ENCODE data around the gene RNF19B. TPM values are rescaled to one million over a fixed set of nuclear protein-coding genes. Genes with fewer than 3 reads are reported as not detected.
A peak's percentile ranks its signal among the peaks of the same experiment; 100 is the strongest.

The RNF19B gene
- total RNA-seq, 2 experiments from 2014 or later = 33.4 to 37.4 TPM

GRCh38 chr1:32925403-32926162, 39.0 kb downstream of the RNF19B start:
- DNase-seq = peak in 6 of 14 experiments; percentile 8 to 56 (median 21)
- Mint-ChIP-seq H3K9me3 (no peaks in the 10 kb centered on the region), H3K4me3 (peak overlapping the region; percentile 68), H3K36me3 (ENCODE audit: low read depth) (no peaks in the 10 kb centered on the region), H3K27ac (no peak overlapping the region), H3K4me1 (ENCODE audit: low read depth) (peaks cover 23% of the 10 kb centered on the region), H3K27me3 (peaks cover 61% of the 10 kb centered on the region)
- H3K36me3 ChIP-seq (ENCODE audit: insufficient read depth, low read length) = no peaks in the 10 kb centered on the region
- H3K4me3 ChIP-seq (ENCODE audit: low read length) = no peak overlapping the region
- H3K27me3 ChIP-seq (ENCODE audit: control insufficient read depth in 1 of 2, insufficient read depth in 2 of 2, low read length in 2 of 2) = peaks cover 40 to 50% of the 10 kb centered on the region in 2 experiments
- ChIA-PET POLR2A (no interaction called here), CTCF (interaction anchor here (0.9 to 1.7 kb wide), 3 partner anchors 8 to 81 kb away, joined by 3 read pairs; partner anchors contain the start of gene RNF19B)
- H3K9me3 ChIP-seq (ENCODE audit: control insufficient read depth in 1 of 2, insufficient read depth in 1 of 2, low read length in 2 of 2) = peaks cover 0 to 7% of the 10 kb centered on the region in 2 experiments
- H3K4me1 ChIP-seq (ENCODE audit: insufficient read depth, low read length) = peaks cover 22% of the 10 kb centered on the region
- TF ChIP-seq, protein P1, sequence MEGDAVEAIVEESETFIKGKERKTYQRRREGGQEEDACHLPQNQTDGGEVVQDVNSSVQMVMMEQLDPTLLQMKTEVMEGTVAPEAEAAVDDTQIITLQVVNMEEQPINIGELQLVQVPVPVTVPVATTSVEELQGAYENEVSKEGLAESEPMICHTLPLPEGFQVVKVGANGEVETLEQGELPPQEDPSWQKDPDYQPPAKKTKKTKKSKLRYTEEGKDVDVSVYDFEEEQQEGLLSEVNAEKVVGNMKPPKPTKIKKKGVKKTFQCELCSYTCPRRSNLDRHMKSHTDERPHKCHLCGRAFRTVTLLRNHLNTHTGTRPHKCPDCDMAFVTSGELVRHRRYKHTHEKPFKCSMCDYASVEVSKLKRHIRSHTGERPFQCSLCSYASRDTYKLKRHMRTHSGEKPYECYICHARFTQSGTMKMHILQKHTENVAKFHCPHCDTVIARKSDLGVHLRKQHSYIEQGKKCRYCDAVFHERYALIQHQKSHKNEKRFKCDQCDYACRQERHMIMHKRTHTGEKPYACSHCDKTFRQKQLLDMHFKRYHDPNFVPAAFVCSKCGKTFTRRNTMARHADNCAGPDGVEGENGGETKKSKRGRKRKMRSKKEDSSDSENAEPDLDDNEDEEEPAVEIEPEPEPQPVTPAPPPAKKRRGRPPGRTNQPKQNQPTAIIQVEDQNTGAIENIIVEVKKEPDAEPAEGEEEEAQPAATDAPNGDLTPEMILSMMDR (IDR thresholded peaks at IDR 0.05) = no peak
- ATAC-seq (ENCODE audit: poor library complexity) = peak; percentile 57
- intact Hi-C loops (cut with DNase I, micrococcal nuclease) = no loop called here
- H3K27ac ChIP-seq (ENCODE audit: low read depth in 1 of 2, low read length in 2 of 2) = no peak overlapping the region

- no peak overlapping the region for H3K27ac ChIP-seq (ENCODE audit: low read depth in 1 of 2, low read length in 2 of 2)
- H3K4me3 ChIP-seq (ENCODE audit: low read length) = no peak overlapping the region
- ATAC-seq (ENCODE audit: poor library complexity) (peak; percentile 39), DNase-seq (peak in 2 of 14 experiments; percentile 18 to 41)
- H3K27me3 Mint-ChIP-seq = peaks cover 65% of the 10 kb centered on the region
- ChIA-PET POLR2A (no interaction called here), CTCF (interaction anchor here (0.9 to 1.7 kb wide), 3 partner anchors 9 to 82 kb away, joined by 3 read pairs; partner anchors contain the start of gene RNF19B)
- peaks cover 23% of the 10 kb centered on the region for H3K4me1 Mint-ChIP-seq (ENCODE audit: low read depth)
- no peaks in the 10 kb centered on the region for H3K36me3 Mint-ChIP-seq (ENCODE audit: low read depth)
- intact Hi-C loops (cut with DNase I, micrococcal nuclease) = no loop called here
- H3K9me3 ChIP-seq (ENCODE audit: control insufficient read depth in 1 of 2, insufficient read depth in 1 of 2, low read length in 2 of 2) = peaks cover 0 to 7% of the 10 kb centered on the region in 2 experiments
- peaks cover 40 to 53% of the 10 kb centered on the region in 2 experiments for H3K27me3 ChIP-seq (ENCODE audit: control insufficient read depth in 1 of 2, insufficient read depth in 2 of 2, low read length in 2 of 2)
- peak overlapping the region; percentile 68 for H3K4me3 Mint-ChIP-seq
- H3K9me3 Mint-ChIP-seq = no peaks in the 10 kb centered on the region
- TF ChIP-seq, protein P1 (IDR thresholded peaks at IDR 0.05) = no peak
- no peak overlapping the region for H3K27ac Mint-ChIP-seq
- H3K4me1 ChIP-seq (ENCODE audit: insufficient read depth, low read length) = peaks cover 22% of the 10 kb centered on the region
- H3K36me3 ChIP-seq (ENCODE audit: insufficient read depth, low read length) = no peaks in the 10 kb centered on the region
Observed at GRCh38 chr1:32924881-32925344, 39.7 kb downstream of the RNF19B start.

- ATAC-seq (ENCODE audit: poor library complexity) = no peak
- intact Hi-C loops (cut with DNase I, micrococcal nuclease) = no loop called here
- CTCF ChIA-PET = interaction anchor here (1.1 kb wide), 1 partner anchor 29 kb away, joined by 3 read pairs; no protein-coding TSS in a partner anchor
Observed at GRCh38 chr1:32920833-32921232, 43.8 kb downstream of the RNF19B start.

More at GRCh38 chr1:32920833-32921232, 43.8 kb downstream of the RNF19B start:
- Mint-ChIP-seq H3K4me3 (no peak overlapping the region), H3K9me3 (no peaks in the 10 kb centered on the region), H3K27me3 (peaks cover 73% of the 10 kb centered on the region), H3K27ac (no peak overlapping the region), H3K36me3 (ENCODE audit: low read depth) (no peaks in the 10 kb centered on the region), H3K4me1 (ENCODE audit: low read depth) (peaks cover 20% of the 10 kb centered on the region)
- Histone ChIP-seq H3K4me1 (ENCODE audit: insufficient read depth, low read length) (peaks cover 24% of the 10 kb centered on the region), H3K4me3 (ENCODE audit: low read length) (no peak overlapping the region), H3K9me3 (ENCODE audit: control insufficient read depth in 1 of 2, insufficient read depth in 1 of 2, low read length in 2 of 2) (peaks cover 0 to 7% of the 10 kb centered on the region in 2 experiments), H3K27me3 (ENCODE audit: control insufficient read depth in 1 of 2, insufficient read depth in 2 of 2, low read length in 2 of 2) (peaks cover 41 to 56% of the 10 kb centered on the region in 2 experiments), H3K36me3 (ENCODE audit: insufficient read depth, low read length) (no peaks in the 10 kb centered on the region), H3K27ac (ENCODE audit: low read depth in 1 of 2, low read length in 2 of 2) (no peak overlapping the region)
- TF ChIP-seq, protein P1 (IDR thresholded peaks at IDR 0.05) = no peak
- DNase-seq = no peak
- POLR2A ChIA-PET = no interaction called here
